HFF-Myc (cell line): ENCODE results near the gene TMEM225B.

Experiments used
- DNase-seq: peaks from one replicate; pipeline ENCODE4 v3.0.0-alpha.2; 2011; ENCODE audit warnings: low read depth; ENCODE audit errors: extremely low read depth
- H3K4me3 ChIP-seq: replicated peaks from 2 replicates; pipeline ENCODE4 v1.5.1; 2011; ENCODE audit warnings: low read depth, mild to moderate bottlenecking, control low read depth, low read length
- CTCF ChIP-seq: IDR thresholded peaks from 2 replicates; pipeline ENCODE4 v1.5.1; 2012; ENCODE audit warnings: mild to moderate bottlenecking, low read depth, low read length, control low read depth; ENCODE audit errors: missing control alignments

Gene TMEM225B

GRCh38 chr7:99617192-99617781, 19.2 kb downstream of the TMEM225B start:
- H3K4me3 ChIP-seq: peak overlapping the region; percentile 68
- no peak for DNase-seq

GRCh38 chr7:99618726-99619125, 20.7 kb downstream of the TMEM225B start:
- TF ChIP-seq CTCF: no peak
- no peak overlapping the region for H3K4me3 ChIP-seq
- peak; percentile 40 for DNase-seq

More at GRCh38 chr7:99617192-99617781, 19.2 kb downstream of the TMEM225B start:
- no peak for TF ChIP-seq CTCF

GRCh38 chr7:99619571-99620130, 21.6 kb downstream of the TMEM225B start:
- TF ChIP-seq CTCF: no peak
- H3K4me3 ChIP-seq: no peak overlapping the region

GRCh38 chr7:99621271-99621670, 23.2 kb downstream of the TMEM225B start:
- no peak overlapping the region for H3K4me3 ChIP-seq
- DNase-seq: no peak
- no peak for TF ChIP-seq CTCF

More at GRCh38 chr7:99619571-99620130, 21.6 kb downstream of the TMEM225B start:
- DNase-seq: no peak

- TF ChIP-seq CTCF: no peak
- H3K4me3 ChIP-seq: no peak overlapping the region
- DNase-seq: no peak
These were observed 24.5 kb downstream of the TMEM225B start for GRCh38 chr7:99622596-99622995.

GRCh38 chr7:99623091-99623693, 25.1 kb downstream of the TMEM225B start:
- H3K4me3 ChIP-seq: no peak overlapping the region
- no peak for TF ChIP-seq CTCF
- DNase-seq: no peak
